Panc1 (cell line): Measurements from ENCODE around the gene CBX8. TPM values are rescaled to one million over a fixed set of nuclear protein-coding genes. Genes with fewer than 3 reads are reported as not detected.

Experiments
- ATAC-seq: fragments of 200-7000 bp; cut with Tn5 transposase; 2 replicates; pipeline ENCODE4 v1.9.1; 2020; ENCODE audit warnings: mild to moderate bottlenecking, moderate library complexity
- BruUV-seq: library from RNA; stranded (reverse); fragments of 400-500 nt; replicated peaks from 2 replicates; lab custom pipeline; 2021; lab: Mats Ljungman, UMichigan
- CTCF ChIA-PET: fragments of 300-600 bp; sonication (Branson Sonifier 250); formaldehyde crosslinking; loops from one replicate; lab custom pipeline; 2022; ENCODE audit warnings: antibody characterized with exemption; lab: Charles Lee
- POLR2A ChIA-PET: fragments of 300-600 bp; sonication (Branson Sonifier 250); formaldehyde crosslinking; loops from one replicate; lab custom pipeline; 2022; ENCODE audit warnings: antibody characterized with exemption; lab: Charles Lee
- DNase-seq: peaks from one replicate; pipeline ENCODE4 v3.0.0-alpha.2; 2010; ENCODE audit warnings: low read depth, low spot score
- H3K27ac ChIP-seq: 2 replicates; pipeline ENCODE4 v1.5.1; 2011; ENCODE audit warnings: mild to moderate bottlenecking, low read length, inconsistent platforms
- H3K27me3 ChIP-seq: fragments of 200-500 bp; sonication (Bioruptor generic); 2 replicates; pipeline ENCODE4 v1.6.0; 2014; ENCODE audit warnings: low read length, inconsistent platforms; ENCODE audit not compliant: control insufficient read depth, insufficient read depth
- H3K36me3 ChIP-seq: fragments of 200-500 bp; sonication (Bioruptor generic); 2 replicates; pipeline ENCODE4 v1.5.1; 2014; ENCODE audit warnings: inconsistent platforms, mild to moderate bottlenecking, low read length, moderate library complexity; ENCODE audit not compliant: control insufficient read depth, insufficient read depth
- H3K4me1 ChIP-seq: 2 replicates; pipeline ENCODE4 v1.5.1; 2011; ENCODE audit warnings: inconsistent platforms, mild to moderate bottlenecking, low read length, moderate library complexity; ENCODE audit not compliant: control insufficient read depth, insufficient read depth
- H3K4me3 ChIP-seq, 2 experiments: 2 replicates each; pipeline ENCODE4 v1.5.1; 2011 to 2012; ENCODE audit warnings: low read depth in 2 of 2, low read length in 2 of 2, mild to moderate bottlenecking in 2 of 2, inconsistent platforms in 1 of 2, moderate library complexity in 1 of 2
- H3K9me3 ChIP-seq: fragments of 200-500 bp; sonication (Bioruptor generic); 2 replicates; pipeline ENCODE4 v1.5.1; 2014; ENCODE audit warnings: low read depth, mild to moderate bottlenecking, inconsistent platforms, low read length, moderate library complexity; ENCODE audit not compliant: control insufficient read depth, insufficient read depth
- CTCF ChIP-seq: fragments of 450-650 bp; IDR thresholded peaks from 2 replicates; pipeline ENCODE4 v1.5.1; 2017; ENCODE audit warnings: mild to moderate bottlenecking
- POLR2AphosphoS5 ChIP-seq: IDR thresholded peaks from 2 replicates; pipeline ENCODE4 v1.6.1; 2012; ENCODE audit warnings: mild to moderate bottlenecking, low read depth, low read length, moderate library complexity
- REST ChIP-seq, 2 experiments: IDR thresholded peaks; 2 replicates each; pipeline ENCODE4 v1.6.1; 2011 to 2012; ENCODE audit warnings: low read depth in 2 of 2, control low read depth in 1 of 2, low read length in 1 of 2, mild to moderate bottlenecking in 1 of 2, moderate library complexity in 1 of 2; ENCODE audit not compliant: insufficient read depth in 1 of 2
- SIN3A ChIP-seq: IDR thresholded peaks from 2 replicates; pipeline ENCODE4 v1.6.1; 2012; ENCODE audit warnings: low read depth, mild to moderate bottlenecking, low read length, moderate library complexity, borderline replicate concordance; ENCODE audit not compliant: insufficient read depth
- TCF7L2 ChIP-seq: IDR thresholded peaks from 2 replicates; pipeline ENCODE4 v1.6.1; 2011; ENCODE audit warnings: mild to moderate bottlenecking, low read depth, low read length, inconsistent platforms
- in situ Hi-C: cut with HindIII; loops from 2 replicates; pipeline ENCODE4 v1.10.0; 2016; ENCODE audit warnings: low sequenced_read_pairs, low pct_unique_long_range_greater_than_20kb
- intact Hi-C: fragments of 100-400 bp; cut with micrococcal nuclease; formaldehyde crosslinking; loops from one replicate; pipeline ENCODE4 v1.10.0; 2022; ENCODE audit not compliant: unreplicated experiment
- total RNA-seq: library from RNA; stranded (reverse); gene quantifications from one replicate; pipeline ENCODE4 v1.2.1, GENCODE V29; 2021; ENCODE audit not compliant: unreplicated experiment

The CBX8 gene
- total RNA-seq, 1 experiment from 2014 or later = 15.3 TPM

- ChIA-PET POLR2A (no interaction called here), CTCF (no interaction called here)
- BruUV-seq = no TSS peak
- Histone ChIP-seq H3K9me3 (no peaks in the 10 kb centered on the region), H3K36me3 (no peaks in the 10 kb centered on the region), H3K4me1 (0 out of 2 replicates have a peak, but pooled peaks cover 2% of the 10 kb centered on the region), H3K27me3 (peaks cover 13% of the 10 kb centered on the region), H3K4me3 (no peak overlapping the region), H3K27ac (no peak overlapping the region)
- no peak for TF ChIP-seq SIN3A
- no peak for TF ChIP-seq TCF7L2
- TF ChIP-seq POLR2AphosphoS5 = no peak
- TF ChIP-seq REST (IDR thresholded peaks at IDR 0.05; ENCODE audit: insufficient read depth in 1 of 2, low read depth in 2 of 2, low read length in 1 of 2) = no peak
- no peak for TF ChIP-seq CTCF
- intact Hi-C loops = no loop called here
- ATAC-seq = no peak
- in situ Hi-C loops = no loop called here
- DNase-seq = no peak
Measured at GRCh38 chr17:79771276-79771675, 25.6 kb downstream of the CBX8 start.

GRCh38 chr17:79769570-79770506 lies 27.0 kb downstream of the CBX8 start:
- Histone ChIP-seq H3K27me3 (peaks cover 4% of the 10 kb centered on the region; the same call in 1 of the 2 replicates), H3K27ac (no peak overlapping the region), H3K9me3 (no peaks in the 10 kb centered on the region), H3K36me3 (no peaks in the 10 kb centered on the region), H3K4me3 (no peak overlapping the region), H3K4me1 (0 out of 2 replicates have a peak, but pooled peaks cover 2% of the 10 kb centered on the region)
- POLR2A ChIA-PET = no interaction called here
- intact Hi-C loops (no loop called here), in situ Hi-C loops (no loop called here)
- DNase-seq = no peak
- CTCF ChIA-PET = interaction anchor here (0.7 kb wide), 2 partner anchors 73 to 98 kb away, joined by 3 to 5 read pairs; no protein-coding TSS in a partner anchor
- BruUV-seq = no TSS peak
- ATAC-seq = no peak
- no peak for TF ChIP-seq SIN3A
- TF ChIP-seq CTCF = no peak
- no peak for TF ChIP-seq TCF7L2
- no peak for TF ChIP-seq POLR2AphosphoS5
- no peak for TF ChIP-seq REST (IDR thresholded peaks at IDR 0.05; ENCODE audit: insufficient read depth in 1 of 2, low read depth in 2 of 2, low read length in 1 of 2)
